NCI-H1417 (cell line): ENCODE data around the gene TRMT10B.
"Not testable (repeated sequence)": the region's sequence is repeated elsewhere in the genome, so short reads cannot be mapped to it uniquely, and the experiment has no call there.

Source experiments
- DNase-seq, 3 experiments: peaks; one replicate each; lab custom pipeline; 2025; lab: John Stamatoyannopoulos, UW

Gene TRMT10B

GRCh38 chr9:37801287-37801850, 47.8 kb downstream of the TRMT10B start:
- no peak for DNase-seq

GRCh38 chr9:37801959-37802711, 48.5 kb downstream of the TRMT10B start:
- DNase-seq: no peak

- no peak for DNase-seq
Observed at GRCh38 chr9:37806271-37806670, 52.7 kb downstream of the TRMT10B start.

- DNase-seq: not testable (repeated sequence)
Observed at GRCh38 chr9:37809676-37810075, 56.1 kb downstream of the TRMT10B start.

- DNase-seq: no peak
Observed at GRCh38 chr9:37811906-37812476, 58.4 kb downstream of the TRMT10B start.

GRCh38 chr9:37812773-37813379, 59.3 kb downstream of the TRMT10B start:
- DNase-seq: no peak

- no peak for DNase-seq
Observed at GRCh38 chr9:37818849-37819248, 65.2 kb downstream of the TRMT10B start.

- DNase-seq: no peak
Observed at GRCh38 chr9:37820142-37820541, 66.5 kb downstream of the TRMT10B start.

- DNase-seq: not testable (repeated sequence)
Observed at GRCh38 chr9:37825174-37825573, 71.6 kb downstream of the TRMT10B start.

GRCh38 chr9:37827483-37828165, 74.0 kb downstream of the TRMT10B start:
- DNase-seq: no peak
